ENCODE results near the gene TTC39A. TPM values are rescaled to one million over a fixed set of nuclear protein-coding genes. Genes with fewer than 3 reads are reported as not detected.

The TTC39A gene
- polyA plus RNA-seq, 2 of the 4 experiments (the other 2 are of a cell fraction): 1.4 to 6.2 TPM

- no peak overlapping the region for H3K4me3 ChIP-seq
- CTCF ChIA-PET: interaction anchor here (0.6 kb wide), 1 partner anchor 152 kb away, joined by 3 read pairs; no protein-coding TSS in a partner anchor
- DNase-seq (ENCODE audit: low read depth in 1 of 2, low spot score in 1 of 2) (no peak), FAIRE-seq (no peak), ATAC-seq (no peak; a peak in 1 of 6 replicates)
- peak overlapping the region; percentile 50 to 59; a peak in 3 of 6 replicates for H3K27ac ChIP-seq
- peaks cover 33% of the 10 kb centered on the region for H3K4me1 ChIP-seq
- 72% methylated on average over 8 of the region's 8 CpGs for WGBS (ENCODE audit: missing lambda C conversion rate)
- TF ChIP-seq NFE2L2 (conservative IDR thresholded peaks at IDR 0.05; ENCODE audit: low read length): no peak
- no peak for TF ChIP-seq HEYL (CRISPR knock-in tag; IDR thresholded peaks at IDR 0.05)
- no peak for TF ChIP-seq CTCF (IDR thresholded peaks at IDR 0.05)
- no peak for TF ChIP-seq JUN (IDR thresholded peaks at IDR 0.05)
- TF ChIP-seq USF2 (IDR thresholded peaks at IDR 0.05): no peak
- no peak for TF ChIP-seq KDM1A (IDR thresholded peaks at IDR 0.05; ENCODE audit: low read depth)
- TF ChIP-seq CHD2 (IDR thresholded peaks at IDR 0.05; ENCODE audit: low read length, partially characterized antibody): no peak
- no peak for TF ChIP-seq MAZ (IDR thresholded peaks at IDR 0.05; ENCODE audit: borderline replicate concordance, low read depth, low read length)
- no peak for TF ChIP-seq SREBF2 (IDR thresholded peaks at IDR 0.05)
- no peak overlapping the region for H3K4me2 ChIP-seq
- H3K9me3 ChIP-seq: no peaks in the 10 kb centered on the region
- POLR2A ChIA-PET: no interaction called here
Observed at GRCh38 chr1:51303751-51304251, 26.6 kb downstream of the TTC39A start.

GRCh38 chr1:51303315-51303714 lies 27.0 kb downstream of the TTC39A start:
- TF ChIP-seq FOSB (CRISPR knock-in tag; IDR thresholded peaks at IDR 0.05) (no peak), E2F6 (IDR thresholded peaks at IDR 0.05; ENCODE audit: borderline replicate concordance, low read depth) (no peak), TFCP2L1 (CRISPR knock-in tag; IDR thresholded peaks at IDR 0.05) (no peak), PHF8 (IDR thresholded peaks at IDR 0.05; ENCODE audit: borderline replicate concordance, low read depth) (no peak), RFX5 (IDR thresholded peaks at IDR 0.05) (no peak), JUNB (IDR thresholded peaks at IDR 0.05) (no peak), CBX2 (IDR thresholded peaks at IDR 0.05; ENCODE audit: borderline replicate concordance, low read depth) (no peak), USF2 (IDR thresholded peaks at IDR 0.05) (no peak), CBX8 (IDR thresholded peaks at IDR 0.05) (no peak)
- TF ChIP-seq, protein P1, sequence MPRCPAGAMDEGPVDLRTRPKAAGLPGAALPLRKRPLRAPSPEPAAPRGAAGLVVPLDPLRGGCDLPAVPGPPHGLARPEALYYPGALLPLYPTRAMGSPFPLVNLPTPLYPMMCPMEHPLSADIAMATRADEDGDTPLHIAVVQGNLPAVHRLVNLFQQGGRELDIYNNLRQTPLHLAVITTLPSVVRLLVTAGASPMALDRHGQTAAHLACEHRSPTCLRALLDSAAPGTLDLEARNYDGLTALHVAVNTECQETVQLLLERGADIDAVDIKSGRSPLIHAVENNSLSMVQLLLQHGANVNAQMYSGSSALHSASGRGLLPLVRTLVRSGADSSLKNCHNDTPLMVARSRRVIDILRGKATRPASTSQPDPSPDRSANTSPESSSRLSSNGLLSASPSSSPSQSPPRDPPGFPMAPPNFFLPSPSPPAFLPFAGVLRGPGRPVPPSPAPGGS (IDR thresholded peaks at IDR 0.05): no peak
- TF ChIP-seq, protein P2, sequence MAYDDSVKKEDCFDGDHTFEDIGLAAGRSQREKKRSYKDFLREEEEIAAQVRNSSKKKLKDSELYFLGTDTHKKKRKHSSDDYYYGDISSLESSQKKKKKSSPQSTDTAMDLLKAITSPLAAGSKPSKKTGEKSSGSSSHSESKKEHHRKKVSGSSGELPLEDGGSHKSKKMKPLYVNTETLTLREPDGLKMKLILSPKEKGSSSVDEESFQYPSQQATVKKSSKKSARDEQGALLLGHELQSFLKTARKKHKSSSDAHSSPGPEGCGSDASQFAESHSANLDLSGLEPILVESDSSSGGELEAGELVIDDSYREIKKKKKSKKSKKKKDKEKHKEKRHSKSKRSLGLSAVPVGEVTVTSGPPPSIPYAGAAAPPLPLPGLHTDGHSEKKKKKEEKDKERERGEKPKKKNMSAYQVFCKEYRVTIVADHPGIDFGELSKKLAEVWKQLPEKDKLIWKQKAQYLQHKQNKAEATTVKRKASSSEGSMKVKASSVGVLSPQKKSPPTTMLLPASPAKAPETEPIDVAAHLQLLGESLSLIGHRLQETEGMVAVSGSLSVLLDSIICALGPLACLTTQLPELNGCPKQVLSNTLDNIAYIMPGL (CRISPR knock-in tag; IDR thresholded peaks at IDR 0.05; ENCODE audit: borderline replicate concordance): no peak
- TF ChIP-seq, protein P3, sequence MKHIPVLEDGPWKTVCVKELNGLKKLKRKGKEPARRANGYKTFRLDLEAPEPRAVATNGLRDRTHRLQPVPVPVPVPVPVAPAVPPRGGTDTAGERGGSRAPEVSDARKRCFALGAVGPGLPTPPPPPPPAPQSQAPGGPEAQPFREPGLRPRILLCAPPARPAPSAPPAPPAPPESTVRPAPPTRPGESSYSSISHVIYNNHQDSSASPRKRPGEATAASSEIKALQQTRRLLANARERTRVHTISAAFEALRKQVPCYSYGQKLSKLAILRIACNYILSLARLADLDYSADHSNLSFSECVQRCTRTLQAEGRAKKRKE (CRISPR knock-in tag; IDR thresholded peaks at IDR 0.05; ENCODE audit: low read depth): no peak
- ChIA-PET CTCF (interaction anchor here (0.6 kb wide), 1 partner anchor 151 kb away, joined by 3 read pairs; no protein-coding TSS in a partner anchor), POLR2A (no interaction called here)
- no peak overlapping the region for H3K4me2 ChIP-seq
- ATAC-seq (no peak; a peak in 1 of 6 replicates), DNase-seq (ENCODE audit: low read depth in 1 of 2, low spot score in 1 of 2) (no peak), FAIRE-seq (no peak)
- WGBS (ENCODE audit: missing lambda C conversion rate): 91% methylated on average over 6 of the region's 6 CpGs
- no peak overlapping the region for H3K4me3 ChIP-seq
- H3K4me1 ChIP-seq: peaks cover 33% of the 10 kb centered on the region
- H3K27ac ChIP-seq: peak overlapping the region in 1 of 2 experiments; percentile 50; a peak in 3 of 6 replicates
- no peaks in the 10 kb centered on the region for H3K9me3 ChIP-seq
